ENCODE data around the gene MICAL2. TPM values are rescaled to one million over a fixed set of nuclear protein-coding genes. Genes with fewer than 3 reads are reported as not detected.

MICAL2 gene
- total and polyA plus RNA-seq, 2 donors (not counting 1 experiment from before 2014, with no cell fraction given), result 0.32 to 0.40 TPM

DNA sequence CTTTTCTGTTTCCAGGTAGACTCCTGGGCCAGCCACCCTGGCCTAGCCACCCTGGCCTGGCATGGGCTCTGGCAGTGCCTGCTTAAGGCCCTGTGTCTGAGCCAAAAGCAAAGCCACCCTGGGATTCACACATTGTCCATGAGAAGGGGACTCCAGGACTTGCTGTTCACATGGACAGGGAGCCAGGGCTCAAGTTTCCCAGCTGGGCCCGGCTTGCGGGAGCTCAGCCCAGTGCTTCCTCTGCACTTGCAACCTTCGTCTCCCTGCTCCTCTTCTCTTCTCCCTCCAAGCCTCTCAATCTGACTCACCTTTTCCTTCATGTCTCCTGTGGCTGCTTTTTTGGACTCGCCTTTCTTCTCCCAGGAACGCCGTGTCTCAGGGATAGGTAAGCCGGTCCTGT lies 130.3 kb downstream of the MICAL2 start:
- Histone ChIP-seq H3K27me3 (replicated peaks in 1 of 4; ENCODE audit: control extremely low read depth in 1 of 4, control insufficient read depth in 3 of 4, insufficient read depth in 4 of 4, low read length in 3 of 4) (no peaks in the 10 kb centered on the region), H3K27ac (ENCODE audit: low read length in 2 of 2) (no peak overlapping the region), H3K4me1 (ENCODE audit: control insufficient read depth in 2 of 2, insufficient read depth in 2 of 2, low read length in 2 of 2) (peaks cover 0 to 4% of the 10 kb centered on the region in 2 donors), H3K9me3 (ENCODE audit: control extremely low read depth in 1 of 3, control insufficient read depth in 2 of 3, insufficient read depth in 1 of 3, low read length in 2 of 3) (no peaks in the 10 kb centered on the region), H3K9ac (ENCODE audit: low read length) (no peak overlapping the region), H4K20me1 (ENCODE audit: control insufficient read depth, insufficient read depth, low read length, poor library complexity, severe bottlenecking) (no peaks in the 10 kb centered on the region), H3K4me3 (ENCODE audit: control extremely low read depth in 1 of 5, extremely low read depth in 1 of 5, insufficient read depth in 1 of 5, low read depth in 2 of 5, low read length in 4 of 5) (no peak overlapping the region), H3K79me2 (ENCODE audit: control insufficient read depth, insufficient read depth, low read length) (no peaks in the 10 kb centered on the region), H2AFZ (ENCODE audit: insufficient read depth, low read depth, low read length, poor library complexity, severe bottlenecking) (no peak overlapping the region), H3K36me3 (replicated peaks in 1 of 2; ENCODE audit: control extremely low read depth in 1 of 2, control insufficient read depth in 1 of 2, extremely low read depth in 1 of 2, insufficient read depth in 2 of 2, low read length in 1 of 2) (no peaks in the 10 kb centered on the region), H3K4me2 (replicated peaks; ENCODE audit: low read depth, low read length, poor library complexity, severe bottlenecking) (no peak overlapping the region)
- 94% methylated on average over 7 of the region's 7 CpGs for WGBS (ENCODE audit: insufficient coverage)
- Mint-ChIP-seq H3K27me3 (peaks cover 24% of the 10 kb centered on the region), H3K4me3 (no peak overlapping the region), H3K4me1 (peaks cover 5% of the 10 kb centered on the region), H3K9me3 (ENCODE audit: insufficient read depth) (no peaks in the 10 kb centered on the region), H3K27ac (no peak overlapping the region)
- no peak for DNase-seq
- no peak for ATAC-seq (ENCODE audit: low read depth)
- intact Hi-C loops (cut with micrococcal nuclease), result no loop called here
- TF ChIP-seq, protein P1, sequence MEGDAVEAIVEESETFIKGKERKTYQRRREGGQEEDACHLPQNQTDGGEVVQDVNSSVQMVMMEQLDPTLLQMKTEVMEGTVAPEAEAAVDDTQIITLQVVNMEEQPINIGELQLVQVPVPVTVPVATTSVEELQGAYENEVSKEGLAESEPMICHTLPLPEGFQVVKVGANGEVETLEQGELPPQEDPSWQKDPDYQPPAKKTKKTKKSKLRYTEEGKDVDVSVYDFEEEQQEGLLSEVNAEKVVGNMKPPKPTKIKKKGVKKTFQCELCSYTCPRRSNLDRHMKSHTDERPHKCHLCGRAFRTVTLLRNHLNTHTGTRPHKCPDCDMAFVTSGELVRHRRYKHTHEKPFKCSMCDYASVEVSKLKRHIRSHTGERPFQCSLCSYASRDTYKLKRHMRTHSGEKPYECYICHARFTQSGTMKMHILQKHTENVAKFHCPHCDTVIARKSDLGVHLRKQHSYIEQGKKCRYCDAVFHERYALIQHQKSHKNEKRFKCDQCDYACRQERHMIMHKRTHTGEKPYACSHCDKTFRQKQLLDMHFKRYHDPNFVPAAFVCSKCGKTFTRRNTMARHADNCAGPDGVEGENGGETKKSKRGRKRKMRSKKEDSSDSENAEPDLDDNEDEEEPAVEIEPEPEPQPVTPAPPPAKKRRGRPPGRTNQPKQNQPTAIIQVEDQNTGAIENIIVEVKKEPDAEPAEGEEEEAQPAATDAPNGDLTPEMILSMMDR (IDR thresholded peaks at IDR 0.05), result no peak
- no peak for TF ChIP-seq EZH2 (IDR thresholded peaks at IDR 0.05; ENCODE audit: borderline replicate concordance, insufficient read depth, low read depth, low read length, poor library complexity, severe bottlenecking)
- ChIA-PET CTCF (interaction anchor here (8.5 kb wide), 1 partner anchor 195 kb away, joined by 84 read pairs; no protein-coding TSS in a partner anchor), POLR2A (no interaction called here)

DNA sequence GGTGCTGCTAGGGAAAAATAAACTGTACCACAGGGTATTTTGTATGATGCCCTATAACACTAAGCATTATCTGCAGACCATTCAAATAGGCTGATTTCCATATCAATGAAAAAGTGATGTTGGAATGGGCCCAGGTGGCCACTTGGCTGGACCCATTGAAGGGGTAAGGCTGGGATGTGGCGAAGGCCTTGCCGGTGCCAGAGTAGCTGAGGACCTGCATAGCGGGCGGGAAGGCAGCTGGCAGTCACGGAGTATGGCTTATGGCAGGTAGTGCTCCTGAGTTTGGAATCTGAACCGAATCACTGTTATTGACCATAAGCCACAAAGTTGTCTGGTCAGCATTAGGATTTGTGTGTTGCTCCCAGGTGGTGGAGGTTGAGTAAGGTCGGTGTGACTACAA lies 131.0 kb downstream of the MICAL2 start:
- TF ChIP-seq, protein P1 (IDR thresholded peaks at IDR 0.05), result no peak
- TF ChIP-seq EZH2 (IDR thresholded peaks at IDR 0.05; ENCODE audit: borderline replicate concordance, insufficient read depth, low read depth, low read length, poor library complexity, severe bottlenecking), result no peak
- Histone ChIP-seq H3K27me3 (replicated peaks in 1 of 4; ENCODE audit: control extremely low read depth in 1 of 4, control insufficient read depth in 3 of 4, insufficient read depth in 4 of 4, low read length in 3 of 4) (no peaks in the 10 kb centered on the region), H3K27ac (ENCODE audit: low read length in 2 of 2) (no peak overlapping the region), H3K9me3 (ENCODE audit: control extremely low read depth in 1 of 3, control insufficient read depth in 2 of 3, insufficient read depth in 1 of 3, low read length in 2 of 3) (no peaks in the 10 kb centered on the region), H4K20me1 (ENCODE audit: control insufficient read depth, insufficient read depth, low read length, poor library complexity, severe bottlenecking) (no peaks in the 10 kb centered on the region), H3K36me3 (replicated peaks in 1 of 2; ENCODE audit: control extremely low read depth in 1 of 2, control insufficient read depth in 1 of 2, extremely low read depth in 1 of 2, insufficient read depth in 2 of 2, low read length in 1 of 2) (no peaks in the 10 kb centered on the region), H3K4me2 (replicated peaks; ENCODE audit: low read depth, low read length, poor library complexity, severe bottlenecking) (no peak overlapping the region), H2AFZ (ENCODE audit: insufficient read depth, low read depth, low read length, poor library complexity, severe bottlenecking) (no peak overlapping the region), H3K4me3 (ENCODE audit: control extremely low read depth in 1 of 5, extremely low read depth in 1 of 5, insufficient read depth in 1 of 5, low read depth in 2 of 5, low read length in 4 of 5) (no peak overlapping the region), H3K79me2 (ENCODE audit: control insufficient read depth, insufficient read depth, low read length) (no peaks in the 10 kb centered on the region), H3K4me1 (ENCODE audit: control insufficient read depth in 2 of 2, insufficient read depth in 2 of 2, low read length in 2 of 2) (peaks cover 0 to under 1% of the 10 kb centered on the region in 2 donors), H3K9ac (ENCODE audit: low read length) (no peak overlapping the region)
- H3K27ac Mint-ChIP-seq, result no peak overlapping the region
- DNase-seq, result no peak
- H3K27me3 Mint-ChIP-seq, result peaks cover 21% of the 10 kb centered on the region
- no peaks in the 10 kb centered on the region for H3K9me3 Mint-ChIP-seq (ENCODE audit: insufficient read depth)
- no peak for ATAC-seq (ENCODE audit: low read depth)
- 98% methylated on average over 7 of the region's 7 CpGs for WGBS (ENCODE audit: insufficient coverage)
- ChIA-PET CTCF (interaction anchor here (0.6 kb wide), 1 partner anchor 176 kb away, joined by 9 read pairs; no protein-coding TSS in a partner anchor), POLR2A (no interaction called here)
- no peak overlapping the region for H3K4me3 Mint-ChIP-seq
- intact Hi-C loops (cut with micrococcal nuclease), result no loop called here
- peaks cover 1% of the 10 kb centered on the region for H3K4me1 Mint-ChIP-seq

Data from B cell (primary cell).